ENCODE measurements around the gene PHACTR2.
"Not testable (repeated sequence)": the region's sequence is repeated elsewhere in the genome, so short reads cannot be mapped to it uniquely, and the experiment has no call there.

Gene PHACTR2

DNA sequence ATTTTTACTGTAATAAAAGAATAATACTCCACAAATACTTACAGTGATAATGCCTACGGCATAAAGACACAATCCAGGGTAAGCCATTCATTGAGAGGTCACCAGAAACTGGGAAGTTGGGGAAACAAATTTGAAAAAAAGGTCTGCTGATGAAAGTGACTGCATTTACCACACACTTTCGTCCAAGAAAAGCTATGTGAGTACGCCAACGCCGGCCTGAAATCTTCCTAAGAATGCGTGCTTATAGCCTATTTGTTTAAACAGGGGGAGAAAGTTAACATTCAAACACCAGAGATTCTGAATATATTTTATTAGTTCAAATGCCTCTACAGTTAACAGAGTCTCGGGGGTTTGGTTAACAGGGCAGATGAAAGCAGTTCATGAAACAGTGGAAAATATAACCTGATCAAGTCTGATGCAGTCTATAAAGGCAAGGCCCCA is 164.7 kb downstream of the PHACTR2 start:
- 70% methylated on average over 5 of the region's 7 CpGs; no CpG with 5 or more reads in 1 of the 2 experiments for WGBS, 2 experiments (ENCODE audit: insufficient coverage in 2 of 2)
- H3K36me3 ChIP-seq (ENCODE audit: control insufficient read depth, insufficient read depth, low read length) = peaks cover 34% of the 10 kb centered on the region
- peak overlapping the region; percentile 89 for H3K4me3 ChIP-seq (ENCODE audit: extremely low read depth, insufficient read depth, low read length, poor library complexity, severe bottlenecking)
- H3K4me1 ChIP-seq (ENCODE audit: control insufficient read depth, insufficient read depth, low read length, poor library complexity, severe bottlenecking) = no peaks in the 10 kb centered on the region
- peak overlapping the region; percentile 94 for H3K27ac ChIP-seq (ENCODE audit: low read depth, low read length, severe bottlenecking)
- no peaks in the 10 kb centered on the region for H3K9me3 ChIP-seq (ENCODE audit: control insufficient read depth, low read length)

DNA sequence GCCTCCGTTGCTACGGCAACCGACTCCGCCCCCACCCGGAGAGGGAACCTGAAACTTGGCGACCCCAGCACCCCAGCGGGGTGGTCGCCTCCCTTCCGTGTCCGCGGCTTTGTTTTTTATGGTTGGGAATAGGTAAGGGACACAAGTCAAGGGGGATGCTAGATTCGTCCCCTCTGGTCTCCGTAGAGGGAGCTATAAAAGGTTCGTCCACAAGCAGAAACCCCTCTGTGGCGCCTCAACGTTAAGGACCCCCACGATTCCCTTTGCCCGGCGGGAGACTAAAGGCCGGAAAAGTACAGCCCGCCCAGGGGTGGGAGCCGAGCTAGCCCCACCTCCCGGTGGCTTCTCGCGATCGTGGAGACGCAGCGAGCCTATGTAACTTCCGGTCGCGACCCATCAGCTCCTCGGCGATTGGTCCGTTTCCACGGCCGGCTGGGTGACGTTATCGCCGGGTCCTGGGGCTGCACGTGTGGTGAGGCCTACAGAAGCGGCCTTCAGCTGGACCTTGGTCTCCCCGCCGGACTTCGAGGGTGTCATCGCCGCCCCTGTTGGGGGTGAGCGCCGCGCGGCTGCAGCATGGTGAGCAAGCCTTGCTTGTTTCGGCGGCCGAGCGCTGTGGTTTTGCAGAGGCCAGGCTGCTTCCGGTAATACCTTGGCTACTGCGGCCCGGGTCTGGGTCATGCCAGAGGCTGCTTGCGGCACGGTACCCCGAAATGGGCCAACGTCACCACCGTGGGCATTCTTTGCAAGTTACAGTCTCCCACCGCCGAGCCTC is 165.3 kb downstream of the PHACTR2 start, which contains the start of gene LTV1:
Gene LTV1 (plus strand): TSS at position 437 of the 775 bp plus-strand sequence. CDS start 140 bp downstream, at position 577.
- Histone ChIP-seq H3K4me1 (ENCODE audit: control insufficient read depth, insufficient read depth, low read length, poor library complexity, severe bottlenecking) (no peaks in the 10 kb centered on the region), H3K27ac (ENCODE audit: low read depth, low read length, severe bottlenecking) (peak within 1 kb of the TSS; percentile 94), H3K9me3 (ENCODE audit: control insufficient read depth, low read length) (no peaks in the 10 kb centered on the region), H3K36me3 (ENCODE audit: control insufficient read depth, insufficient read depth, low read length) (peaks cover 39% of the 10 kb centered on the region), H3K4me3 (ENCODE audit: extremely low read depth, insufficient read depth, low read length, poor library complexity, severe bottlenecking) (peak within 1 kb of the TSS; percentile 89)
- 0% methylated on average over 53 to 57 of the region's 64 CpGs for WGBS, 2 experiments (ENCODE audit: insufficient coverage in 2 of 2)

DNA sequence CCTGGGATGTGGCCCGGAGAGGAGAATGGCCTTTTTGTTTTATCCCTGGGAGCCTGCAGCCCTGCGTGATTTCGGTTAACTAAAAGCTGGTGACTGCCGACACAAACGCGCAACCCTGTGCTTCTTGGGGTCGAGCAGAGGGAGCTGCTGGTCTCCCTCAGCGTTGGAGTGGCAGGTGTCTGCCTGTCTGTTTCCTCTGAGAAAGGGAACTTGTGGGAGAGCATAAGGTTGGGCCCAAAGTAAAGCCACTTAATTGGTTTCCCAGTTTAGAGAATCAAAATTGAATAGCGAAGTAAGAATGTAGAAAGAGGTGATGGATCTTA is 165.9 kb downstream of the PHACTR2 start:
- Histone ChIP-seq H3K27ac (ENCODE audit: low read depth, low read length, severe bottlenecking) (peak overlapping the region; percentile 87), H3K36me3 (ENCODE audit: control insufficient read depth, insufficient read depth, low read length) (peaks cover 44% of the 10 kb centered on the region)
- WGBS, 2 experiments (ENCODE audit: insufficient coverage in 2 of 2) = 0 to 1% methylated on average over 9 of the region's 9 CpGs

DNA sequence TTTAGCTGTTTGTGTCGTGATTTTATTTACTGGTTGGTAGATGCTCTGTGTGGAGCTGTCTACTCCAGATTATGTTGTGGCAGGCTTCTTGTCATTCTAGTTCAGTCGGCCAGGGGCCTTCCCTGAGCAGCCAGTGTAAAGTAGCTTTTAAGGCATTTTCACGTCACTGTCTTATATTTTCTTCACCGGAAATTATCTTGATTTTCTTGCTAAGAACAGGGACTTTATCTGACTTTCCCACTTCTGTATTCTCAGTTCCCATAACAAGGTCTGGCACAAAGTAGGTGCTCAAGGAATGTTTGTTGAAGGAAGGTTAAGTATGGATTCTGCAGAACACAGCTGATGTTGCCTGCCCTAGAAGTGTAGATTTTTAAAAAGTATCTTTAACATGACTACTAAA is 166.2 kb downstream of the PHACTR2 start:
- 10 to 15% methylated on average over 3 of the region's 4 CpGs for WGBS, 2 experiments (ENCODE audit: insufficient coverage in 2 of 2)
- no peaks in the 10 kb centered on the region for H3K9me3 ChIP-seq (ENCODE audit: control insufficient read depth, low read length)
- peaks cover 48% of the 10 kb centered on the region for H3K36me3 ChIP-seq (ENCODE audit: control insufficient read depth, insufficient read depth, low read length)
- H3K27ac ChIP-seq (ENCODE audit: low read depth, low read length, severe bottlenecking) = peak overlapping the region; percentile 87
- H3K4me3 ChIP-seq (ENCODE audit: extremely low read depth, insufficient read depth, low read length, poor library complexity, severe bottlenecking) = peak overlapping the region; percentile 89
- no peaks in the 10 kb centered on the region for H3K4me1 ChIP-seq (ENCODE audit: control insufficient read depth, insufficient read depth, low read length, poor library complexity, severe bottlenecking)

More for the DNA sequence above, 165.9 kb downstream of the PHACTR2 start:
- Histone ChIP-seq H3K4me1 (ENCODE audit: control insufficient read depth, insufficient read depth, low read length, poor library complexity, severe bottlenecking) (no peaks in the 10 kb centered on the region), H3K4me3 (ENCODE audit: extremely low read depth, insufficient read depth, low read length, poor library complexity, severe bottlenecking) (peak overlapping the region; percentile 89), H3K9me3 (ENCODE audit: control insufficient read depth, low read length) (no peaks in the 10 kb centered on the region)

DNA sequence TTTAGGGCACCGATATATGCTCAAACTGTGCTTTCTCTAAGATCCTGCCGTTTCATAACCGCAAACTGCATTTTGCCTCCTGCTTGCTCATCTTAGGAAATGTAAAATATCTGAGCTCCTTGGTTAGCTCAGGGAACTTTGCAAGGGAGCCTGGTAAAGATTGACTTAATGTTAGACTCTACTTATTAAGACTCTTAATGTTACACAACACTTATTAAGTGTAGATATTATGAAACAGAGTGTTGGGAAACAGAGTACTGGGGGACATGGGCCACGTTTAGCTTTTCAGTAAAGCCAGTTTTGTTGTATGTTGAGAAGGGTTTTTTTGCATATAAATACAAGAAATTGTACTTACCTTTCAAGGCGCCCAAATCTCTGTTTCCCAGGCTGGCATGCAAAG is 167.3 kb downstream of the PHACTR2 start:
- 97 to 100% methylated on average over 3 of the region's 5 CpGs for WGBS, 2 experiments (ENCODE audit: insufficient coverage in 2 of 2)
- Histone ChIP-seq H3K4me3 (ENCODE audit: extremely low read depth, insufficient read depth, low read length, poor library complexity, severe bottlenecking) (no peak overlapping the region), H3K36me3 (ENCODE audit: control insufficient read depth, insufficient read depth, low read length) (peaks cover 58% of the 10 kb centered on the region), H3K4me1 (ENCODE audit: control insufficient read depth, insufficient read depth, low read length, poor library complexity, severe bottlenecking) (no peaks in the 10 kb centered on the region), H3K9me3 (ENCODE audit: control insufficient read depth, low read length) (no peaks in the 10 kb centered on the region), H3K27ac (ENCODE audit: low read depth, low read length, severe bottlenecking) (no peak overlapping the region)

DNA sequence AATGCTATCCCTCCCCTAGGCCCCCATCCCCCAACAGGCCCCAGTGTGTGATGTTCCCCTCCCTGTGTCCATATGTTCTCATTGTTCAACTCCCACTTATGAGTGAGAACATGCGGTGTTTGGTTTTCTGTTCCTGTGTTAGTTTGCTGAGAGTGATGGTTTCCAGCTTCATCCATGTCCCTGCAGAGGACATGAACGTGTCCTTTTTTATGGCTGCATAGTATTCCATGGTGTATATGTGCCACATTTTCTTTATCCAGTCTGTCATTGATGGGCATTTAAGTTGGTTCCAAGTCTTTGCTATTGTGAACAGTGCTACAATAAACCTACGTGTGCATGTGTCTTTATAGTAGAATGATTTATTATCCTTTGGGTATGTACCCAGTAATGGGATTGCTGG is 173.9 kb downstream of the PHACTR2 start:
- H3K9me3 ChIP-seq (ENCODE audit: control insufficient read depth, low read length); H3K4me1 ChIP-seq (ENCODE audit: control insufficient read depth, insufficient read depth, low read length, poor library complexity, severe bottlenecking); H3K4me3 ChIP-seq (ENCODE audit: extremely low read depth, insufficient read depth, low read length, poor library complexity, severe bottlenecking); H3K27ac ChIP-seq (ENCODE audit: low read depth, low read length, severe bottlenecking): not testable (repeated sequence)
- peaks cover 83% of the 10 kb centered on the region for H3K36me3 ChIP-seq (ENCODE audit: control insufficient read depth, insufficient read depth, low read length)
- 100% methylated on average over 1 of the region's 3 CpGs for WGBS, 2 experiments (ENCODE audit: insufficient coverage in 2 of 2)

DNA sequence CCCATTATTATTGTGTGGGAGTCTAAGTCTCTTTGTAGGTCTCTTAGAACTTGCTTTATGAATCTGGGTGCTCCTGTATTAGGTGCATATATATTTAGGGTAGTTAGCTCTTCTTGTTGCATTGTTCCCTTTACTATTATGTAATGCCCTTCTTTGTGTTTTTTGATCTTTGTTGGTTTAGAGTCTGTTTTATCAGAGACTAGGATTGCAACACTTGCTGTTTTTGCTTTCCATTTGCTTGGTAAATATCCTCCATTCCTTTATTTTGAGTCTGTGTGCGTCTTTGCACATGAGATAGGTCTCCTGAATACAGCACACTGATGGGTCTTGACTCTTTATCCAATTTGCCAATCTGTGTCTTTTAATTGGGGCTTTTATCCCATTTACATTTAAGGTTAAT is 177.3 kb downstream of the PHACTR2 start:
- H3K4me1 ChIP-seq (ENCODE audit: control insufficient read depth, insufficient read depth, low read length, poor library complexity, severe bottlenecking); H3K4me3 ChIP-seq (ENCODE audit: extremely low read depth, insufficient read depth, low read length, poor library complexity, severe bottlenecking); H3K27ac ChIP-seq (ENCODE audit: low read depth, low read length, severe bottlenecking); H3K9me3 ChIP-seq (ENCODE audit: control insufficient read depth, low read length): not testable (repeated sequence)
- WGBS, 2 experiments (ENCODE audit: insufficient coverage in 2 of 2) = 89 to 100% methylated on average over 1 of the region's 1 CpG
- peaks cover 83% of the 10 kb centered on the region for H3K36me3 ChIP-seq (ENCODE audit: control insufficient read depth, insufficient read depth, low read length)

DNA sequence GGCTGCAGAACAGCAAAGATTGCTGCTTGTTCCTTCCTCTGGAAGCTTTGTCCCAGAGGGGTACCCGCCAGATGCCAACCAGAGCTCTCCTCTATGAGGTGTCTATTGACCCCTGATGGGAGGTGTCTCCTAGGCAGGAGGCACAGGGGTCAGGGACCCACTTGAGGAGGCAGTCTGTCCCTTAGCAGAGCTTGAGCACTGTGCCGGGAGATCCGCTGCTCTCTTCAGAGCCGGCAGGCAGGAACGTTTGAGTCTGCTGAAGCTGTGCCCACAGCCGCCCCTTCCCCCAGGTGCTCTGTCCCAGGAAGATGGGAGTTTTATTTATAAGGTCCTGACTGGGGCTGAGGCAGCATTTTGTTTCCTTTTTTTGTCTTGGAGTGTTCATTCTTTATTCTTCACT is 179.0 kb downstream of the PHACTR2 start:
- H3K27ac ChIP-seq (ENCODE audit: low read depth, low read length, severe bottlenecking); H3K4me1 ChIP-seq (ENCODE audit: control insufficient read depth, insufficient read depth, low read length, poor library complexity, severe bottlenecking); H3K9me3 ChIP-seq (ENCODE audit: control insufficient read depth, low read length); H3K4me3 ChIP-seq (ENCODE audit: extremely low read depth, insufficient read depth, low read length, poor library complexity, severe bottlenecking): not testable (repeated sequence)
- WGBS, 2 experiments (ENCODE audit: insufficient coverage in 2 of 2) = 100% methylated on average over 4 to 5 of the region's 6 CpGs
- H3K36me3 ChIP-seq (ENCODE audit: control insufficient read depth, insufficient read depth, low read length) = peaks cover 83% of the 10 kb centered on the region

DNA sequence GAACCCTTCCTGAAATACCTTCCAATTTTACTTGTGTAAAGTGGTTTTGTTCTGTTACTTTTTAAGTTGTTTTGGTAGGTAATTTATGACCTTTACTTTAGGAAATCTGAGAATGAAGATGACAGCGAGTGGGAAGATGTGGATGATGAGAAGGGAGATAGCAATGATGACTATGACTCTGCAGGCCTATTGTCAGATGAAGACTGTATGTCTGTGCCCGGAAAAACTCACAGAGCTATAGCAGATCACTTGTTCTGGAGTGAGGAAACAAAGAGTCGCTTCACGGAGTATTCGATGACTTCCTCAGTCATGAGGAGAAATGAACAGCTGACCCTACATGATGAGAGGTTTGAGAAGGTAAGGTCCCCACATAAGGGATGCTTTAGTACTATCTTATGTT is 179.9 kb downstream of the PHACTR2 start:
- Histone ChIP-seq H3K36me3 (ENCODE audit: control insufficient read depth, insufficient read depth, low read length) (peaks cover 82% of the 10 kb centered on the region), H3K27ac (ENCODE audit: low read depth, low read length, severe bottlenecking) (no peak overlapping the region), H3K9me3 (ENCODE audit: control insufficient read depth, low read length) (no peaks in the 10 kb centered on the region), H3K4me1 (ENCODE audit: control insufficient read depth, insufficient read depth, low read length, poor library complexity, severe bottlenecking) (no peaks in the 10 kb centered on the region), H3K4me3 (ENCODE audit: extremely low read depth, insufficient read depth, low read length, poor library complexity, severe bottlenecking) (no peak overlapping the region)
- WGBS, 2 experiments (ENCODE audit: insufficient coverage in 2 of 2) = 90 to 100% methylated on average over 5 of the region's 5 CpGs

DNA sequence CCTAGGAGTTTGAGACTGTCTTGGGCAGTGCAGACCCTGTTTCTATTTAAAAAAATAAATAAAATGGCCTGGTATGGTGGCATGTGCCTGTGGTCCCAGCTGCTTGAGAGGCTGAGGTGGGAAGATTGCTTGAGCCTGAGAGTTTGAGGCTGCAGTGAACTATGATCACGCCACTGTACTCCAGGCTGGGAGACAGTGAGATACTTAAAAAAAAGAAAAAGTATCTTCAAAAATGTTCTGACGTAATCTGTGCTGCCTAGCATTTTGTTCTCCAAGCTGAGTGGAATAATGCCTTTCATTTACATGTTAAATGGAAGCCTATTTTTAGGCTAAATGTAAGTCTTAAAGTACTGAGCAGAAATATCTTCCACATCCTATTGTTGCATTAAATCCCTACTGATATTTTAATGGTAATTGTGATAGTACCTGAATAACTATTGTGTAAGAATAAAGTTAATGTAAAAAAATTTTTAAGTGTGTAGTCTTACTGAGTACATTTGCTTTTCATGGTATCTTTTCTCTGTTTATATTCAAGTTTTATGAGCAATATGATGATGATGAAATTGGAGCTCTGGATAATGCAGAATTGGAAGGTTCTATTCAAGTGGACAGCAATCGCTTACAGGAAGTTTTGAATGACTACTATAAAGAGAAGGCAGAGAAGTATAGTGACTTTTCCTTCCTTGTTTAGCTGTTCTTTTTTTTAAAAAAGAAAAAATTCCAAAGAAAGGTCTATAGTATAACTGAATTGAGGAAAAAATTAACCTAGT is 182.3 kb downstream of the PHACTR2 start:
- Histone ChIP-seq H3K4me3 (ENCODE audit: extremely low read depth, insufficient read depth, low read length, poor library complexity, severe bottlenecking) (no peak overlapping the region), H3K27ac (ENCODE audit: low read depth, low read length, severe bottlenecking) (no peak overlapping the region), H3K4me1 (ENCODE audit: control insufficient read depth, insufficient read depth, low read length, poor library complexity, severe bottlenecking) (no peaks in the 10 kb centered on the region), H3K36me3 (ENCODE audit: control insufficient read depth, insufficient read depth, low read length) (peaks cover 93% of the 10 kb centered on the region), H3K9me3 (ENCODE audit: control insufficient read depth, low read length) (no peaks in the 10 kb centered on the region)
- WGBS, 2 experiments (ENCODE audit: insufficient coverage in 2 of 2) = 78 to 100% methylated on average over 1 of the region's 3 CpGs

DNA sequence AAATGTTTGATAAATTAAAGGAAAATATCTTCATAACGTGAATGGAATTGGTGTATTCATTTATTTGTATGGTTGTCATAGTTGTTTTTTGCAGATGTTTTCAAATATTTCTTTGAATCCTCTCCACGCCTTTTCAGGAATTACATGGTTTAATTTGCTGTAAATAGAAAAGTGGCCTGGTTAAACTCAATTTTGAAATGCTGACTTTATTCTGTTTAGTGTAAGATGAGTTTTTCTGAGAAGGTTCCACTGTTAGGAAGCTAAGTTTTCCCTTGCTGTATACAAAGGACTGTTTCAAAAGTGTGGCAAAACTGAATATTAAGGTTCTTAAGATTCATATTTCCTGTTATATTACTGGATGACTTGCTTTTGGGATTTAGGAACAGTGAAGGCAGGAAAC is 186.0 kb downstream of the PHACTR2 start:
- 100% methylated on average over 1 to 2 of the region's 2 CpGs for WGBS, 2 experiments (ENCODE audit: insufficient coverage in 2 of 2)
- H3K9me3 ChIP-seq (ENCODE audit: control insufficient read depth, low read length) = peaks cover 5% of the 10 kb centered on the region
- H3K4me1 ChIP-seq (ENCODE audit: control insufficient read depth, insufficient read depth, low read length, poor library complexity, severe bottlenecking) = no peaks in the 10 kb centered on the region
- H3K4me3 ChIP-seq (ENCODE audit: extremely low read depth, insufficient read depth, low read length, poor library complexity, severe bottlenecking) = no peak overlapping the region
- no peak overlapping the region for H3K27ac ChIP-seq (ENCODE audit: low read depth, low read length, severe bottlenecking)
- peaks cover 66% of the 10 kb centered on the region for H3K36me3 ChIP-seq (ENCODE audit: control insufficient read depth, insufficient read depth, low read length)

All from mesodermal cell (in vitro differentiated cells).